Urinary bladder (tissue), 4 donors: Measurements from ENCODE around the gene CDKL1. TPM values are rescaled to one million over a fixed set of nuclear protein-coding genes. Genes with fewer than 3 reads are reported as not detected.
"Not testable (repeated sequence)": the region's sequence is repeated elsewhere in the genome, so short reads cannot be mapped to it uniquely, and the experiment has no call there.

ENCODE experiments used
- DNase-seq: peaks from one replicate; pipeline ENCODE4 v3.0.0-alpha.2; 2015; ENCODE audit errors: extremely low spot score
- H3K27ac ChIP-seq: one replicate; pipeline ENCODE4 v1.5.1; 2013; ENCODE audit warnings: low read depth, mild to moderate bottlenecking, moderate library complexity
- H3K36me3 ChIP-seq: one replicate; pipeline ENCODE4 v1.6.1; 2013; ENCODE audit warnings: mild to moderate bottlenecking, moderate library complexity; ENCODE audit not compliant: insufficient read depth
- H3K4me1 ChIP-seq: one replicate; pipeline ENCODE4 v1.6.1; 2013; ENCODE audit warnings: mild to moderate bottlenecking, moderate library complexity; ENCODE audit not compliant: insufficient read depth
- H3K4me3 ChIP-seq: one replicate; pipeline ENCODE4 v1.5.1; 2013; ENCODE audit warnings: low read depth, low read length
- WGBS: extraction: QIAGEN DNeasy Blood & Tissue Kit; methylation state at CpG from one replicate; pipeline ENCODE4 v1.1.7; 2013; 5-methylcytosine and 5-hydroxymethylcytosine counted together
- polyA plus RNA-seq: library from polyadenylated mRNA; stranded (reverse); fragments of 200-250 nt; gene quantifications from one replicate; pipeline ENCODE4 v1.2.3, GENCODE V29; 2013
- total RNA-seq: library from RNA; depleted of rRNA; stranded (reverse); fragments of >200 nt; gene quantifications from one replicate; pipeline ENCODE4 v1.2.3, GENCODE V29; 2014
- donor health status: healthy with polysubstance abuse.
- donor health status: healthy.

The CDKL1 gene
- total and polyA plus RNA-seq, 2 donors, result 13.4 to 30.7 TPM

DNA sequence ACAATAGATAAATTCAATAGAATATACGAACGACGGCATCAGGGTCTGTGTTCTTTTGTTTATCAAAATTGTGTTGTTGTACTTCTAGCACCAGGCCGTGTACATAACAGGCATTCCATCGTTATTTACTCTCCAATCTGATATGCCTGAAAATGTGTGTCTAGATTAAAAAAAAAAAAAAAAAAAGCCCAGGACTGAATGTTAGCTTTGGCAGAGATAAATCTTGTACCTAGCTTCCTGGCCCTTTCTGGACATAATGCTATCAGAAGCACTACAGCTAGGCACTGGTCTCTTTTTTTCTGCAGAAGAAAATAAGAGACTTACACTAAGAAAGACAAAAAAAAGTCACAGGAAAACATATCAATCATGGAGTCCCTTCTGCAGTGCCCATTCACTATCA, 37.0 kb downstream of the CDKL1 start:
- H3K36me3 ChIP-seq, result no peaks in the 10 kb centered on the region
- H3K27ac ChIP-seq, result no peak overlapping the region
- no peak overlapping the region for H3K4me3 ChIP-seq
- no peak for DNase-seq
- 87% methylated on average over 5 of the region's 5 CpGs for WGBS
- no peaks in the 10 kb centered on the region for H3K4me1 ChIP-seq

DNA sequence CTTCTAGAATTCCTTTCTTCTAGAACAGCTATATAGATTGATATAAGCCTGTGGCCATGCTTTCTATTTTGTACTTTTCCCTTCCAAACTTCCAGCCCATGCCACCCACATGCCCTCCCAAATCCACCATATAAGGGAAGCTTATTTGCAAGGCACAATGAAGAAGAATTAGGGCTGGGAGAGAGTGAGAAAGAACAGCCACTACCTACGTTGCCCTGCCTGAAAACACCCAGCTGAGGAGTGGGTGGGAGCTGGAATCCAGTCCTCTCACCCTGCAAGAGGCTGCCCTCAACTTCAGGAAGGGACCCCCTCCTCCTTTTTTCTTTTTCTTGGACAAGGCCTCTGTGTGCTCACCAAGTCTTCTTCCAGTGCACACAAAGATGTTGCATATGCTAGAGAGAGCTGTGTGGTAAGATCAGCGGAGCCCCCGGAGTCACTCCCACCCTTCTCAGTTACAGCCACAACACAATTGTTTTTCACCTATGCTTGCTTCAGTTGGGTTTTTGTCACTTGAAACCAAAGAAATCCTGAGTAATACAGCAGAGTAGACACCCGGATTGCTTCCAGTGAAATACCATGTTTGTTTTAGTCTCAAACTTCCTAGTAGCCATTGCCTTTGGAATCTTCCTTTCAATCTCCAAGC, 38.8 kb downstream of the CDKL1 start:
- DNase-seq, result no peak
- H3K4me3 ChIP-seq, result no peak overlapping the region
- H3K36me3 ChIP-seq, result no peaks in the 10 kb centered on the region
- no peaks in the 10 kb centered on the region for H3K4me1 ChIP-seq
- no peak overlapping the region for H3K27ac ChIP-seq
- WGBS, result 90% methylated on average over 4 of the region's 4 CpGs

DNA sequence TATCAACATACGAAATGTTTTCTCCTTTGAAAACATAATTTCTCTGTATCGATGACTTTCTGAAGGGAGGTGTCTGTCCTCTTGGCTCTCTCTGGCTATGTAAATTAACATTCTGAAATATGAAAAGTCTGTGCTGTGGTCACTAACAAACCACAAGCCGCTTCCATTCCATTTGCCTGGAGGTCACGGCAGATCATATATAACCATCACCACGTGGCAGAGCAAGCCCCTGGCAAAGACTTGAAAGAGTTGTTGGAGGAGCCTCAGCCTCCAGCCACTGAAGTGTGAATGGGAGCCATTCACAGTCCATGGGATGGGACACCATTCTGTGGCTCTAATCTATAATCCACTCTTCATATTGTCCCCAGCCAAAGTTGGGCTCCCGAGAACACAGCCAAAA, 39.6 kb downstream of the CDKL1 start:
- no peak overlapping the region for H3K27ac ChIP-seq
- DNase-seq, result no peak
- WGBS, result 90% methylated on average over 6 of the region's 6 CpGs

DNA sequence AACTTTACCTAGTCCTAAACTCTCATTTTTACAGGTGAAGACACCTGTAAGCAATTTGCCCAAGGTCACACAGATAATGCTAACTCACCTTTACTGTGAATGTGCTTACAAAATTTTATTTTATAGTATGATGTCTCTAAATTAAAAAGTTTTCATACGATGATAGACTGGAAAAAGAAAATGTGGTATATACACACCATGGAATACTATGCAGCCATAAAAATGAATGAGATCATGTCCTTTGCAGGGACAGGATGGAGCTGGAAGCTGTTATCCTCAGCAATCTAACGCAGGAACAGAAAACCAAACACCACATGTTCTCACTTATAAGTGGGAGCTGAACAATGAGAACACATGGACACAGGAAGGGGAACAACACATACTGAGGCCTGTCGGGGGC, 40.4 kb downstream of the CDKL1 start:
- not testable (repeated sequence) for H3K36me3 ChIP-seq, DNase-seq, H3K27ac ChIP-seq, H3K4me3 ChIP-seq, H3K4me1 ChIP-seq
- 91% methylated on average over 3 of the region's 3 CpGs for WGBS

More for the DNA sequence above, 39.6 kb downstream of the CDKL1 start:
- Histone ChIP-seq H3K36me3 (no peaks in the 10 kb centered on the region), H3K4me1 (no peaks in the 10 kb centered on the region), H3K4me3 (no peak overlapping the region)

DNA sequence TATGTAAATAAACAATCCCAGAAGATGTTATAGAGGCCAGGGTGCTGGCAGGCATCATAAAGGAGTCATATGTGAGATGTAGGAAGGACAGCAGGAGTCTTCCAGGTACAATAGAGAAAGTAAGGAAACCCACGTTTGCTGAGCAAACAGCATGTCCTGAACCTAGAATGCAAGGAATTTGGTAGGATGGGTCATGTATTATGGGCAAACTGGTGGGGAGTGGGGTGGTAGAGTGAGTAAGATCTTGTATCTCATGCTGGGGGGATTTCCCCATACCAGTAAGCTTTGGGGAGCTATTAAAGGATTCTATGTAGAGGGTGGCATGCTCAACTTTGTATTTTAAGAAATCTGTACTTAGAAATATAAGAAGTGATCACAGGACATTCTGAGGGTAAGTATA, 41.0 kb downstream of the CDKL1 start:
- H3K36me3 ChIP-seq, result no peaks in the 10 kb centered on the region
- H3K27ac ChIP-seq, result peak overlapping the region; percentile 23
- H3K4me3 ChIP-seq, result no peak overlapping the region
- WGBS, result 90% methylated on average over 1 of the region's 1 CpG
- no peak for DNase-seq
- H3K4me1 ChIP-seq, result no peaks in the 10 kb centered on the region

DNA sequence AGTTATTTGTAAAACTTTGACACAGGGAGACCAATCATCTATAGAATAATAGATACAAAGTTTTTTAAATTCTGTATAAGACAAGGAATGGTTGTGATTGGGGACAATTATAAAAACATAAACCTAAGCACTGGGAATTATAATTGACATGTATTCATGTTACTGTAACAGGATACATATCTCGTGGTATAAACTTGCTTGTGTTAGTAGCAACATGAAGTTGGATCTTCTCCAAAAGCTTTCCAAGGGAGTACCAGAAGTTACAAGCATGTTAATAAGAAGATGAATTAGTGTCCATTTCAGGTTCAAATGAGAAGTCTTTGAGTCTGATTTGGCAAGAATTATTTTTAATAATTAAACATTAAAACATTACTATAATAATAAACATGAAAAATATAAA, 42.2 kb downstream of the CDKL1 start:
- 44% methylated on average over 1 of the region's 1 CpG for WGBS

DNA sequence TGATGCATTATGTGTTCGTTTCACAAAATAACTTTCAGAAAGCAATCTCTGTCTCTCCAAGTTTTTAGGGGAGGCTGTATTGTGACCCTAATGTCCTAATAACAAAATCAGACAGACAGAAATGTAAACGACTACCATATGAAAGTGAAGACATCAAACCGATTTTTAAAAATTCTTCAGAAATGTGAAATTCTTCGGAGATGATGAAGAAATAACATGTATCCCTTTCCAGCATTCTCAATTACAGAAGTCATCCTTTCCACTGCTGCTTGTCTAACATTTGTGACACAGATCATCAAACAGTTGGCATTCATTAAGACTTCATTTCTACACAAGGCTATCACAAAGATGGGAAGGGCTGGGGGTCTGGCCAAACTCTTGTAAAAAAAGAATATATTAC, 43.6 kb downstream of the CDKL1 start:
- H3K27ac ChIP-seq, result no peak overlapping the region

More for the DNA sequence above, 42.2 kb downstream of the CDKL1 start:
- H3K36me3 ChIP-seq, result no peaks in the 10 kb centered on the region
- DNase-seq, result no peak
- no peaks in the 10 kb centered on the region for H3K4me1 ChIP-seq
- H3K27ac ChIP-seq, result no peak overlapping the region
- no peak overlapping the region for H3K4me3 ChIP-seq

DNA sequence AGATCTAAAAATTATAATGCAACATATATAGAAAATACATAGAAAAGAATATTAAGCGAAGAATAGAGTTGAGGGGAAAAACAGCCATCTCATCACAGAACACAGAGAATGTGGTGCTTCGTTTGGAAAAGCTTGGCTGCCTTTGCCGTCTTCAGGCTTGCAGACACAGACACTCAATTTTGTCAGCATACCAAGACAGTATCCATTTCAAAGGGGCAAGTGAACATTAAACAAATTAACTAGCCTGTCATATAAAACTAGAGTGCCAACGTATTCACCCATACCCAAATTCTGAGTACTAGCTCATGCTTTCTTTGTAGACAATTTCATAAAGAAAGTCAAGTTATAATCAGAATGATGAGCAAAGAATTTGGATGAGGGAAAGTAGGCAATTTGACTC, 44.1 kb downstream of the CDKL1 start:
- Histone ChIP-seq H3K27ac (no peak overlapping the region), H3K36me3 (no peaks in the 10 kb centered on the region), H3K4me1 (no peaks in the 10 kb centered on the region), H3K4me3 (no peak overlapping the region)
- WGBS, result 62% methylated on average over 4 of the region's 4 CpGs
- DNase-seq, result no peak

More for the DNA sequence above, 43.6 kb downstream of the CDKL1 start:
- 71% methylated on average over 4 of the region's 4 CpGs for WGBS
- no peak for DNase-seq
- no peaks in the 10 kb centered on the region for H3K36me3 ChIP-seq
- H3K4me1 ChIP-seq, result no peaks in the 10 kb centered on the region
- H3K4me3 ChIP-seq, result no peak overlapping the region

DNA sequence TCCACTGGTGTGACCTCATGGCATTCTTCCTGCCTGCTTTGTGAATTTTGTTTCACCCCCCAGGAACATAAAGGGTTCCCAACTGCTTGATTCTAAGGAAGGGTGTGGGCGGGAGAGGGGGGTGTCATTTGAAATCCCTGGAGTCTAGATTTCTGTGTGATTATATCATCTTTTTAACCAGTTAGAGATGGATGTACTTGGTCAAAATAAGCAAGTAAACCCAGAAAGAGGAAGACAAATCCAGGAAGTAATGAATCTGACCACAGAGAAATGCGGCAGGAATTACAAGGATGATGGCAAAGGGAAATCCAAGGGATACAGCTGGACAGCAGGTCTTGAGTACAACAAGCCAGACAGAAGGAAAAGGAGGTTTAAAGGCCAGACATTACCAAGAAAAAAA, 45.7 kb downstream of the CDKL1 start:
- Histone ChIP-seq H3K27ac (no peak overlapping the region), H3K4me3 (no peak overlapping the region), H3K36me3 (no peaks in the 10 kb centered on the region), H3K4me1 (no peaks in the 10 kb centered on the region)
- WGBS, result 75% methylated on average over 2 of the region's 2 CpGs
- no peak for DNase-seq

DNA sequence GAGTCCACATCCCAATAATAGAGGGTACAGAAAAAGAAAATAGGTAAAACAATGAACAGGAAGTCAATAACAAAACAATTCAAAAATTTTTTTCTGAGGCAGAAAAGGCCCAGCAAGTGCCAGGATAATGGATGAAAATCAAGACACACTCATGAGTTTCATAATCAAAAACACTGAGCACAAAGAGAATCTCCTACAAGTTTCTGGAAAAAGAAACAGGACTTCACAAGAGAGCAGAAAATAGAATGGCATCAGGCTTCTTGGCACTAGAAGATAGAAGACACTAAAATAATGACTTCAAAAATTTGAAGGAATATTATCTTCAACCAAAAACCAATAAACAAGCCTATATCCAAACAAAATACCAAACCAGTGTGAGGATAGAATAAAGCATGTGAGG, 47.7 kb downstream of the CDKL1 start:
- H3K4me3 ChIP-seq, result no peak overlapping the region
- peaks cover 2% of the 10 kb centered on the region for H3K4me1 ChIP-seq
- no peak for DNase-seq
- no peak overlapping the region for H3K27ac ChIP-seq
- H3K36me3 ChIP-seq, result no peaks in the 10 kb centered on the region

DNA sequence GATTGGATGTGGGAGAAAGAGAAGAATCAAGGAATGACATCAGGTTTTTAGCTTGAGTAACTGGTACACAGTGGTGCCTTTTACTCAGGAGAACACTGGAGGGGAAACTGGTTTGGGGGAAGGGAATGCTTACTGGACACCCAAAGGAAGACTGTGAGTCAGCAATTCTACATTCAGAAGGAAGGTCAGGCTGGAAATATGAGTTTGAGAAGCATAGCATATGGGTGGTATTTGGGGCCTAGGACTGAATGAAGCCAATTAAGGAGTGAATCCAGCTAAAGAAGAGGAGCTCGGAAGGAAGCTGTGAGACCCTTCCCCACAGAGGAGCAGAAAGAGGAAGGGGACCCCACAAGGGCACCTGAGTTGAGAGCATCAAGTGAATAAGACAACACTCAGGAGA, 49.2 kb downstream of the CDKL1 start:
- H3K27ac ChIP-seq, result no peak overlapping the region
- H3K4me1 ChIP-seq, result peaks cover 2% of the 10 kb centered on the region
- no peaks in the 10 kb centered on the region for H3K36me3 ChIP-seq
- 97% methylated on average over 1 of the region's 1 CpG for WGBS
- DNase-seq, result no peak
- H3K4me3 ChIP-seq, result no peak overlapping the region

DNA sequence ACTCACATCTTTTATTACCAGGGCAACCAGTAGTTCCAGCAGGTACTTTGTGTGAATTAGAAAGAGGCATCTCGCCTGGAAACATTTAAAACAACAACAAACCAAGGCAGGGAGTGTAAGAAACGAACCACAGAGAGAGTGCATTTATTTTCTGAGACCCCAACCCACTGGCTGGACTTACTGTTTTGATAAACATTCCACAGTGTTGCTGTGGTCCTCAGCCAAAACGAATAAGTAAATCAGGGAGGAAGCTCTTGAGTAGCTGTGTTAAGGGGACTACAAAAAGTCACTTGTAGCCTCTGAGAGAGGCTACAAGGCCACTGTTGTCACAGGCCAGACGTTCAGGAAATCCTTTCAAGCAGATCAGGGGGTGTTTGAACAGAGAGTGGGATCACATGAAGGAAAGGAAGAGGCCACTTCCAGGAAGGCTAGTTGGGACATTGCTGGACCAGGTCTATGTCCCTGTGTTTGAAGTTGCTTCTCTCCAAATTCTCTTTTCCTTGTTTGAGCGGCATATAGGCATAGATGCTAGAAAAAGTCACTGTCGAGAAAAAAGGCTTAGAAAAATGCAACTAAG, 50.7 kb downstream of the CDKL1 start:
- H3K4me3 ChIP-seq, result no peak overlapping the region
- WGBS, result 50% methylated on average over 6 of the region's 6 CpGs
- H3K36me3 ChIP-seq, result no peaks in the 10 kb centered on the region
- no peak overlapping the region for H3K27ac ChIP-seq
- DNase-seq, result no peak
- peaks cover 2% of the 10 kb centered on the region for H3K4me1 ChIP-seq

DNA sequence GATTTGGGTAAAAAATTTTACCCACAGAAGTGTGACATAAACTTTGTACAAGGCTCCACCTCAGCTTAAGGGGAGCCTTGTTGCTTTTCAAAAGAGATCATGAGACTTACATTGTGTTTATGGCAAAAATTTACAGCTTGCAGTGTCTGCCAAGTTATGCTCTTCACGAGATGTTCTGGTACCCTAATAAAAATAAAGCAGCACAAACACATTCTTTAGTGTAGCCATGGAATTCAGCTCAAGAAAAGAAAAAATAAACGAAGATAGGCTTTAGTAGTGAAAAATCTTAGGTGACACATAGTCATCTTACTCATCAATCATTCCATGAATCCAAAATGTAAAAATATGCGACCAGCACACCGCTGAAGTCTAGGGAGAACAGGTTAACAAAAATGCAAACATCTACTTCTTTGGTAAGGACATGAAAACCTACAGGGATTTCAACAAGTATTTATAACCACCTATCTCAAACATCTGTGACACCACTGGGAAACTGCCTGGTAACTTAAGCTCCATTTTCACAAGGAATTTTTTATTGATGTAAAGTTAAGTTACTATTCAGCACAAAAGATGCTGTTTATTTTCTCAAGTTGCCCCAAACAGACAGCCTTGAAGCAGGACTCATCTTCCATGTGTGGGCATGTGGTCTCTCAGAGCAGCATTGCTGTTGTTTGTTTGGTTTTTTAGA, 51.7 kb downstream of the CDKL1 start:
- Histone ChIP-seq H3K4me1 (peaks cover 2% of the 10 kb centered on the region), H3K36me3 (no peaks in the 10 kb centered on the region), H3K4me3 (no peak overlapping the region), H3K27ac (peak overlapping the region; percentile 13)
- no peak for DNase-seq
- WGBS, result 22% methylated on average over 4 of the region's 4 CpGs

DNA sequence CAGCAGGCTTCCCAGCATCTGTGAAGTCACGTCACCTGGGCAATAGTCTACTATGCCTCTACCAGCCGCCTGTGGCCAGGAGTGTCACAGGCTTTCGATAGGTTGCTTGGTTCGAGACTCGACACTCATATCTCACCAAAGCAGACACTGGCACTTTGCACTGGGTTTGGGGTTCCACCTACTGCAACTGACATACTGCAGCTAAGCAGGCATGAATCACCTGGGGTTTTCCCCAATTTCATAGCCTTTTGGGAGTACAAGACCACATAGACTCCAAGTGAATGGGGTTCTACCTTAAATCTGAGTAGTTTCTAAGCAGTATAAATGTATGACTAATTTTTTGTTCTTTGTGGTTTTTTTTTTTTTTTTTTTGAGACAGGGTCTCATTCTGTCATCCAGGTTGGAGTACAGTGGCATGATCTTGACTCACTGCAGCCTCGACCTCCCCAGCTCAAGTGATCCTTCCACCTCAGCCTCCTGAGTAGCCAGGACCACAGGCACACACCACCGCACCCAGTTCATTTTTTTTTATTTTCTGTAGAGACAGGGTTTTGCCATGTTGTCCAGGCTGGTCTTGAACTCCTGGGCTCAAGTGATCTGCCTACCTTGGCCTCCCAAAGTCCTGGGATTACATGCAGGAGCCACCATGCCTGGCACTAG, 52.4 kb downstream of the CDKL1 start:
- Histone ChIP-seq H3K4me3 (no peak overlapping the region), H3K4me1 (peaks cover 2% of the 10 kb centered on the region), H3K27ac (no peak overlapping the region), H3K36me3 (no peaks in the 10 kb centered on the region)
- 88% methylated on average over 7 of the region's 7 CpGs for whole genome bisulfite sequencing
- no peak for DNase-seq
